PFSK-1 (cell line): ENCODE measurements around the gene PPP5C. TPM values are rescaled to one million over a fixed set of nuclear protein-coding genes. Genes with fewer than 3 reads are reported as not detected.
A peak's percentile ranks its signal among the peaks of the same experiment; 100 is the strongest.

ENCODE experiments used
- FOXP2 ChIP-seq: optimal IDR thresholded peaks from 2 replicates; pipeline ENCODE3; 2011; ENCODE audit warnings: borderline replicate concordance, control low read depth, inconsistent platforms; ENCODE audit not compliant: insufficient read depth; ENCODE audit errors: extremely low read length, extremely low read depth
- POLR2AphosphoS5 ChIP-seq: IDR thresholded peaks from 2 replicates; pipeline ENCODE4 v1.6.1; 2012; ENCODE audit warnings: low read depth, mild to moderate bottlenecking, control low read depth, low read length, moderate library complexity
- SIN3A ChIP-seq: IDR thresholded peaks from 2 replicates; pipeline ENCODE4 v1.6.1; 2012; ENCODE audit warnings: mild to moderate bottlenecking, low read length, moderate library complexity, borderline replicate concordance; ENCODE audit not compliant: insufficient read depth
- TAF1 ChIP-seq: IDR thresholded peaks from 2 replicates; pipeline ENCODE4 v1.6.1; 2012; ENCODE audit warnings: low read length, control low read depth, borderline replicate concordance; ENCODE audit not compliant: insufficient read depth
- polyA plus RNA-seq: library from polyadenylated mRNA; unstranded; fragments of >200 nt; gene quantifications from one replicate; pipeline ENCODE4 v1.2.1, GENCODE V29; 2012; ENCODE audit warnings: low read depth, missing spikeins; ENCODE audit not compliant: insufficient read length
- TF ChIP-seq, protein P1 (sequence below), 2 experiments: IDR thresholded peaks; 2 replicates each; pipeline versions ENCODE4 v1.6.1 to v1.8.0; 2011 to 2012; ENCODE audit warnings: low read depth in 2 of 2, low read length in 2 of 2, control low read depth in 1 of 2, inconsistent platforms in 1 of 2, mild to moderate bottlenecking in 1 of 2, moderate library complexity in 1 of 2; ENCODE audit not compliant: insufficient read depth in 1 of 2

The PPP5C gene
- 173 TPM for polyA plus RNA-seq

- TF ChIP-seq POLR2AphosphoS5 (peak; percentile 88; the same call in 1 of the 2 replicates), SIN3A (no peak), TAF1 (peak; percentile 72), FOXP2 (peak; percentile 63)
- TF ChIP-seq, protein P1, sequence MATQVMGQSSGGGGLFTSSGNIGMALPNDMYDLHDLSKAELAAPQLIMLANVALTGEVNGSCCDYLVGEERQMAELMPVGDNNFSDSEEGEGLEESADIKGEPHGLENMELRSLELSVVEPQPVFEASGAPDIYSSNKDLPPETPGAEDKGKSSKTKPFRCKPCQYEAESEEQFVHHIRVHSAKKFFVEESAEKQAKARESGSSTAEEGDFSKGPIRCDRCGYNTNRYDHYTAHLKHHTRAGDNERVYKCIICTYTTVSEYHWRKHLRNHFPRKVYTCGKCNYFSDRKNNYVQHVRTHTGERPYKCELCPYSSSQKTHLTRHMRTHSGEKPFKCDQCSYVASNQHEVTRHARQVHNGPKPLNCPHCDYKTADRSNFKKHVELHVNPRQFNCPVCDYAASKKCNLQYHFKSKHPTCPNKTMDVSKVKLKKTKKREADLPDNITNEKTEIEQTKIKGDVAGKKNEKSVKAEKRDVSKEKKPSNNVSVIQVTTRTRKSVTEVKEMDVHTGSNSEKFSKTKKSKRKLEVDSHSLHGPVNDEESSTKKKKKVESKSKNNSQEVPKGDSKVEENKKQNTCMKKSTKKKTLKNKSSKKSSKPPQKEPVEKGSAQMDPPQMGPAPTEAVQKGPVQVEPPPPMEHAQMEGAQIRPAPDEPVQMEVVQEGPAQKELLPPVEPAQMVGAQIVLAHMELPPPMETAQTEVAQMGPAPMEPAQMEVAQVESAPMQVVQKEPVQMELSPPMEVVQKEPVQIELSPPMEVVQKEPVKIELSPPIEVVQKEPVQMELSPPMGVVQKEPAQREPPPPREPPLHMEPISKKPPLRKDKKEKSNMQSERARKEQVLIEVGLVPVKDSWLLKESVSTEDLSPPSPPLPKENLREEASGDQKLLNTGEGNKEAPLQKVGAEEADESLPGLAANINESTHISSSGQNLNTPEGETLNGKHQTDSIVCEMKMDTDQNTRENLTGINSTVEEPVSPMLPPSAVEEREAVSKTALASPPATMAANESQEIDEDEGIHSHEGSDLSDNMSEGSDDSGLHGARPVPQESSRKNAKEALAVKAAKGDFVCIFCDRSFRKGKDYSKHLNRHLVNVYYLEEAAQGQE (IDR thresholded peaks at IDR 0.05; ENCODE audit: insufficient read depth in 1 of 2, low read depth in 2 of 2, low read length in 2 of 2): no peak
Measured at GRCh38 chr19:46346821-46347571, at the start of gene PPP5C. Gene PPP5C, plus strand, starts transcription at chr19:46347087. Its CDS starts 10 bp downstream, at chr19:46347097.

DNA sequence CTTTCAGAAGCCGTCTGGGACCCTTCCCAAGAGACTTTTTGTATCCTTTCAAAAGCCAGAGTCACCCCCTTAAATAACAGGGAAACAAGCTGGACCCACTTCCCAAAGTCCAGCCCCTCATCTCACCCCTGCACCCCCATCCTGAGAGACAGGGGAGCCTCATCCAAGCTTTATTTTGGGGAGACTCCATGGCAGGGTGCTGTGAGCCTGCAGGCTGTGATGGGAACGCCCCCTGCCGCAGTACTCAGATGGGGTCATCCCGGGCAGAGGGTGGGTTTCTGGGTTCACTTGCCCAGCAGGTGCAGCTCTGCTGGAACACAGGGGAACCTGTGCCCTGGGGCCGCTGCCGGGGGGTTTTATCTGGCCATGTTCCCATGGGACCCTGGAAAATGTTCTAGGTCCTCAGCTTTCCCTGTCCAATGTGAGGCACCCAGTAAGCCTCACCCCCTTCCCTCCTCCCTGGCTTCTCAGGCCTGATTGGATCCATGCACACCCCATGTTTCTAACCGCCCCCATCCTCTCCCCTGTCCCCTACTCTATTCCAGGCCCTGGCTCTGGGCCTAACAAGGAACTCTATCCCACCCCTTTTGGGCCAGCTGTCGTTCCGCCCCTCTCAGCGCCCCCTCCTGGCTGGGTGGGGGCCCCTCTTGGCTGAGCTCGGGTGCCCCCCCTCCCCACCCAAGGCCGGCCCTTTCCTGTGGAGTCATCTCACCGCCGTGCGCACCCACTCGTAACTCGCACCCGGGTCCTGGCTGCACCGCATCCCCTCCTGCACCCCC, 49.0 kb upstream of the PPP5C start:
- no peak for TF ChIP-seq POLR2AphosphoS5
- TF ChIP-seq, protein P1 (IDR thresholded peaks at IDR 0.05; ENCODE audit: insufficient read depth in 1 of 2, low read depth in 2 of 2, low read length in 2 of 2): no peak
- no peak for TF ChIP-seq SIN3A
- no peak for TF ChIP-seq FOXP2
- no peak for TF ChIP-seq TAF1

GRCh38 chr19:46298479-46299003, 48.3 kb upstream of the PPP5C start:
- TF ChIP-seq FOXP2: no peak

- TF ChIP-seq POLR2AphosphoS5 (peak; percentile 26; the same call in 1 of the 2 replicates), TAF1 (no peak), FOXP2 (peak; percentile 86), SIN3A (no peak)
- TF ChIP-seq, protein P1 (IDR thresholded peaks at IDR 0.05; ENCODE audit: insufficient read depth in 1 of 2, low read depth in 2 of 2, low read length in 2 of 2): no peak
Measured at GRCh38 chr19:46299004-46299509, 47.8 kb upstream of the PPP5C start.

- TF ChIP-seq SIN3A: no peak
- TF ChIP-seq FOXP2: no peak
- TF ChIP-seq, protein P1 (IDR thresholded peaks at IDR 0.05; ENCODE audit: insufficient read depth in 1 of 2, low read depth in 2 of 2, low read length in 2 of 2): no peak
- no peak for TF ChIP-seq POLR2AphosphoS5
- no peak for TF ChIP-seq TAF1
Measured at GRCh38 chr19:46299695-46300094, 47.2 kb upstream of the PPP5C start.
